ENCODE measurements around the gene FREM3. TPM values are rescaled to one million over a fixed set of nuclear protein-coding genes. Genes with fewer than 3 reads are reported as not detected.

The FREM3 gene
- total RNA-seq, 1 donor from 2014 or later, result not detected

DNA sequence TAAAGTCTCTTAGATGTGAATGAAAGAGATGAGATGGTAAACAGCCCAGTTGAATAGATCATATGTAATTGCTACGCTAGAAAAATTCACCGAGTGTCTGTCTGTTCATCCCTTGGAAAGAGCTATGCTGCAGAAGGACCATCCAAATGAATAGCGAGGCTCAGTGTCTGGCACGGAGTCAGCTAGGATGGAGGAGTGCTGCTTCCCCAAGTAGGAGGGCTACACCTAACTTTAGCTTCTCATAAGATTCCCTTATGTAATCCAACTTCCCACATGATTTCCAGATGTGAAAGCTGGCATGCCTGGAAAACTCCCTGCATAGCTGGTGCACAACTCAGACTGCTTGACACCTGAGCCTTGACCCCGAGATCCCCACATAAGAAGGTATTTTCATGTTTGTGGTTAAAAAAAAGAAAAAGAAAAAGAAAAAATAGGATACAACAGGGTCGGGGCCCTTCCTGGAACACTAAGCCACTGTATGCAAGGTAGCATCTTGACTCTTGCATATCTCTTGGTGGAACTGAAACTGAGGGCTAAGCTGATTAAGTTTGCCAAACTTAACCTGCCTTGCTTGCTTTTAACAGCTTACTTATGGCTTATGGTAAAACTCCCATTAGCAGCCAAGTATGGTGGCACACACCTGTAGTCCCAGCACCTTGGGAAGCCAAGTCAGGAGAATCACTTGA lies 82.3 kb downstream of the FREM3 start:
- Histone ChIP-seq H3K36me3 (ENCODE audit: control insufficient read depth, insufficient read depth, low read length) (no peaks in the 10 kb centered on the region), H3K4me3 (ENCODE audit: low read depth, low read length) (no peak overlapping the region), H3K27me3 (ENCODE audit: control insufficient read depth, insufficient read depth, low read length) (no peaks in the 10 kb centered on the region)
- FAIRE-seq, result no peak
- DNase-seq (ENCODE audit: low read depth), result no peak
- TF ChIP-seq, protein P1, sequence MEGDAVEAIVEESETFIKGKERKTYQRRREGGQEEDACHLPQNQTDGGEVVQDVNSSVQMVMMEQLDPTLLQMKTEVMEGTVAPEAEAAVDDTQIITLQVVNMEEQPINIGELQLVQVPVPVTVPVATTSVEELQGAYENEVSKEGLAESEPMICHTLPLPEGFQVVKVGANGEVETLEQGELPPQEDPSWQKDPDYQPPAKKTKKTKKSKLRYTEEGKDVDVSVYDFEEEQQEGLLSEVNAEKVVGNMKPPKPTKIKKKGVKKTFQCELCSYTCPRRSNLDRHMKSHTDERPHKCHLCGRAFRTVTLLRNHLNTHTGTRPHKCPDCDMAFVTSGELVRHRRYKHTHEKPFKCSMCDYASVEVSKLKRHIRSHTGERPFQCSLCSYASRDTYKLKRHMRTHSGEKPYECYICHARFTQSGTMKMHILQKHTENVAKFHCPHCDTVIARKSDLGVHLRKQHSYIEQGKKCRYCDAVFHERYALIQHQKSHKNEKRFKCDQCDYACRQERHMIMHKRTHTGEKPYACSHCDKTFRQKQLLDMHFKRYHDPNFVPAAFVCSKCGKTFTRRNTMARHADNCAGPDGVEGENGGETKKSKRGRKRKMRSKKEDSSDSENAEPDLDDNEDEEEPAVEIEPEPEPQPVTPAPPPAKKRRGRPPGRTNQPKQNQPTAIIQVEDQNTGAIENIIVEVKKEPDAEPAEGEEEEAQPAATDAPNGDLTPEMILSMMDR (IDR thresholded peaks at IDR 0.05; ENCODE audit: insufficient read depth, low read length, severe bottlenecking), result no peak

DNA sequence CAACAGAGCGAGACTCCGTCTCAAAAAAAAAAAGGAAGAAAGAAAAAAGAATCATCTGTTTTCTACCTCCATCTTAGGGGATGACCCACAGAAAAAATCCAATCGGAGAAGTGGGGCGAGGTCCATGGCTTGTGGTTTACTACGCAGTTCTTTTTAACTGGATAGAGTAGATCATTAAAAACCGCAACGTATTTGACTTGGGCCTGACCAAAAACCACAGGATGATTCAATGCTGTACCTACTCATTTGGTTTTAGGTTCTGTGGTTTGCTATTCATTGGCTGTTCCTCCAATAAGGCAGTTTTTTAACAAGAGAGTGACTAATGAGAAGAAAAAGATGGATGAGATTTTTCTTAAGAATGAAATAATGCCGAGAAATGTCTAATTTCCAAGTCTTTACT lies 83.7 kb downstream of the FREM3 start:
- Histone ChIP-seq H3K36me3 (ENCODE audit: control insufficient read depth, insufficient read depth, low read length) (no peaks in the 10 kb centered on the region), H3K4me3 (ENCODE audit: low read depth, low read length) (no peak overlapping the region), H3K27me3 (ENCODE audit: control insufficient read depth, insufficient read depth, low read length) (no peaks in the 10 kb centered on the region)
- FAIRE-seq (no peak), DNase-seq (ENCODE audit: low read depth) (peak; percentile 32)
- TF ChIP-seq, protein P1 (IDR thresholded peaks at IDR 0.05; ENCODE audit: insufficient read depth, low read length, severe bottlenecking), result no peak

DNA sequence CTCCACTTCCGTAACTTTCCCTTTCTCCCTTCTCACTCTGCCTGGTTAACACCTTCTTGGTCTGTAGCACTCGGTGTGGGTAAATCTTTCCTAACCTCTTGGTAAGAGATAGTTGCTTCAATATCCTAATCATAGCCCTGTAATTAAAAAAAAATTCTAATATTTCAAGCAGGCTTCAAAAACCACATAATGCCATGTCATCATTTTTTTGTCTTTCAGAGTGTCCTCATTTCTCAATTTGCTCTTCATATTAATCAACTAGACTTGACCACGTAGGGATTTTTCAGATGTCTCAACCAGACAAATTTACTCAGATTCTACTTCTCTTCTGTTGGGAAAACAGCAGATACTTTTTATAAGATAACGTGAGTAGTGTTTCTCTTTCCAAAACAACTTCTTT lies 91.0 kb downstream of the FREM3 start:
- TF ChIP-seq, protein P1 (IDR thresholded peaks at IDR 0.05; ENCODE audit: insufficient read depth, low read length, severe bottlenecking), result no peak
- no peak for FAIRE-seq
- H3K4me3 ChIP-seq (ENCODE audit: low read depth, low read length), result no peak overlapping the region
- H3K27me3 ChIP-seq (ENCODE audit: control insufficient read depth, insufficient read depth, low read length), result no peaks in the 10 kb centered on the region
- no peaks in the 10 kb centered on the region for H3K36me3 ChIP-seq (ENCODE audit: control insufficient read depth, insufficient read depth, low read length)
- no peak for DNase-seq (ENCODE audit: low read depth)

DNA sequence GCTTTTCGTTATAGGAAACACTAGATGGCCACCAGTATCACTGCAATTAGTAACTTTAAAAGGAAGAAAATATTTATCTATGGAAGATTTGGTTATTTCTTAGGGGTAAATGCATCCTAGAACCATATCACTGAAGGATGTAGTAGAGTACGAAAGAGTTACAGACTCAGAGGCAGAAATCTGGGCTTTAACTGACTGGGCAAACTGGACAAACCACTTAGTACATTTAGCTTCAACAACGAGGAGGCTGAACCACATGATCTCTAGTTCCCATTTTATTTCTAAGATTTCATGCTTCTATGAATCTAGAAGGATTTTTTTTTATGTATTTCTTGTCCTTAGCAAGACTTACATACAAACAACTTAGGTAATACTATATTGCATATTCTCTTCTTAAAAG lies 94.0 kb downstream of the FREM3 start:
- FAIRE-seq, result no peak
- Histone ChIP-seq H3K4me3 (ENCODE audit: low read depth, low read length) (no peak overlapping the region), H3K36me3 (ENCODE audit: control insufficient read depth, insufficient read depth, low read length) (no peaks in the 10 kb centered on the region), H3K27me3 (ENCODE audit: control insufficient read depth, insufficient read depth, low read length) (no peaks in the 10 kb centered on the region)
- TF ChIP-seq, protein P1 (IDR thresholded peaks at IDR 0.05; ENCODE audit: insufficient read depth, low read length, severe bottlenecking), result no peak
- DNase-seq (ENCODE audit: low read depth), result no peak

DNA sequence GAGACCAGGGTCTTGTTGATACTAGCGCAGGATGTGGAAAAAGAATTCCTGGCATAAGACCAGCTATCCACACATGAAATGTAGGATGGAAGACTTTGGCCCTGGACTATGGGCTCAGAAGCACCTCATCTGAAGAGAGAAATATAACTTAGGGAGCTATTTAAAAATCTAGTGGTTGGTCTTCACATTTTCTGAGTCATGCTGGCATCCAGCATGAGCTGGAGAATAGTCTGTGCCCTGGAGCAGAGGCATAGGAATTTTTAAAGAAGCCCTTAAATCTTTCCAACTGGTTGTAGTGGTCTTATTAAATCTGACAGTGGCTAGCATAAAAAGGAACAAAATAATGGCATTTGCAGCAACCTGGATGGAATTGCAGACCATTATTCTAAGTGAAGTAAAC lies 100.6 kb downstream of the FREM3 start:
- no peaks in the 10 kb centered on the region for H3K27me3 ChIP-seq (ENCODE audit: control insufficient read depth, insufficient read depth, low read length)
- TF ChIP-seq, protein P1 (IDR thresholded peaks at IDR 0.05; ENCODE audit: insufficient read depth, low read length, severe bottlenecking), result no peak
- H3K36me3 ChIP-seq (ENCODE audit: control insufficient read depth, insufficient read depth, low read length), result no peaks in the 10 kb centered on the region
- no peak for DNase-seq (ENCODE audit: low read depth)
- no peak for FAIRE-seq
- H3K4me3 ChIP-seq (ENCODE audit: low read depth, low read length), result no peak overlapping the region

DNA sequence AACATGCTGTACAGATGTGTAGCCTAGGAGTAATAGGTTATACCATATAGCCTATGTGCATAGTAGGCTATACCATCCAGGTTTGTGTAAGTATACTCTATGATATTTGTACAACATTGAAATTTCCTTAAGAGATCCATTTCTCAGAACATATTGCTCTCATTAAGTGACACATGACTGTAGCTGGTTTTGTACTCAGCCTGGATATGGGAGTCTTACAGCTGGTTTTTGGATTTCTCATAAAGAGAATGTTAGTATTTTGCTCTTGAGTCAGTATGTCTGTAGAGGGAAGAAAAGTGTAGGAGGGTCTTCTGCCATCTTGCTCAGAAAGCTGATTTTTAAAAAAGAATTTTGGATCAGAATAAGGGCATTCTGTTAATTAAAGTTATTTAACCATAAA lies 101.7 kb downstream of the FREM3 start:
- H3K36me3 ChIP-seq (ENCODE audit: control insufficient read depth, insufficient read depth, low read length), result no peaks in the 10 kb centered on the region
- H3K4me3 ChIP-seq (ENCODE audit: low read depth, low read length), result no peak overlapping the region
- DNase-seq (ENCODE audit: low read depth) (no peak), FAIRE-seq (no peak)
- TF ChIP-seq, protein P1 (IDR thresholded peaks at IDR 0.05; ENCODE audit: insufficient read depth, low read length, severe bottlenecking), result no peak
- no peaks in the 10 kb centered on the region for H3K27me3 ChIP-seq (ENCODE audit: control insufficient read depth, insufficient read depth, low read length)

Measured in bronchial epithelial cell (primary cell).